ENCODE data around the gene FLNB.

DNA sequence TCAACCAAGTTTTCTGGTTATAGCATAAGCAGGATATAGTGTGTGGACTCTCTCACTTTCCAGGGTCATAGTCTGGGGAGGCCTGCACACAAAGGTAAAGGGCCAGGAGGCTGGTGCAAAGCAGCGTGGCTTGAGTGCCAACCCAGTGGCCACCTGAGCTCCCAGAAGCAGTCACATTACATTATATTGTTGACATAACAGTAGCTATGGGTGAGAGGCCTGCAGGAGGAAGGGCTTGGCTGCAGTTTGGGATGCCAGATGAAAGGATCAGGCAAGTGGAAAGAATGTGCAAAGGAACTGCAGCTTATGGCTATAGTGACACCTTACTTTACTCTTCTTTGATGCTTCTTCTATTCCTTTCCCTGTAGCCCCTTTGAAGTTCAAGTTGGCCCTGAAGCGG, 96.5 kb downstream of the FLNB start:
- no peak for TF ChIP-seq POLR2AphosphoS5 (IDR thresholded peaks at IDR 0.05)
- TF ChIP-seq, protein P1, sequence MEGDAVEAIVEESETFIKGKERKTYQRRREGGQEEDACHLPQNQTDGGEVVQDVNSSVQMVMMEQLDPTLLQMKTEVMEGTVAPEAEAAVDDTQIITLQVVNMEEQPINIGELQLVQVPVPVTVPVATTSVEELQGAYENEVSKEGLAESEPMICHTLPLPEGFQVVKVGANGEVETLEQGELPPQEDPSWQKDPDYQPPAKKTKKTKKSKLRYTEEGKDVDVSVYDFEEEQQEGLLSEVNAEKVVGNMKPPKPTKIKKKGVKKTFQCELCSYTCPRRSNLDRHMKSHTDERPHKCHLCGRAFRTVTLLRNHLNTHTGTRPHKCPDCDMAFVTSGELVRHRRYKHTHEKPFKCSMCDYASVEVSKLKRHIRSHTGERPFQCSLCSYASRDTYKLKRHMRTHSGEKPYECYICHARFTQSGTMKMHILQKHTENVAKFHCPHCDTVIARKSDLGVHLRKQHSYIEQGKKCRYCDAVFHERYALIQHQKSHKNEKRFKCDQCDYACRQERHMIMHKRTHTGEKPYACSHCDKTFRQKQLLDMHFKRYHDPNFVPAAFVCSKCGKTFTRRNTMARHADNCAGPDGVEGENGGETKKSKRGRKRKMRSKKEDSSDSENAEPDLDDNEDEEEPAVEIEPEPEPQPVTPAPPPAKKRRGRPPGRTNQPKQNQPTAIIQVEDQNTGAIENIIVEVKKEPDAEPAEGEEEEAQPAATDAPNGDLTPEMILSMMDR (IDR thresholded peaks at IDR 0.05), result no peak
- TF ChIP-seq POLR2A (IDR thresholded peaks at IDR 0.05), result no peak

All from prostate gland (tissue), 2 donors.